ENCODE results near the gene AGXT.
A peak's percentile ranks its signal among the peaks of the same experiment; 100 is the strongest.
"Not testable (repeated sequence)": the region's sequence is repeated elsewhere in the genome, so short reads cannot be mapped to it uniquely, and the experiment has no call there.

The AGXT gene

GRCh38 chr2:240832205-240832727 lies 36.4 kb upstream of the AGXT start:
- Histone ChIP-seq H3K4me3 (ENCODE audit: extremely low read depth, insufficient read depth, low read length, poor library complexity, severe bottlenecking) (peak overlapping the region; percentile 3), H3K4me1 (ENCODE audit: control insufficient read depth, insufficient read depth, low read length, poor library complexity, severe bottlenecking) (no peaks in the 10 kb centered on the region), H3K27ac (ENCODE audit: low read depth, low read length, severe bottlenecking) (no peak overlapping the region), H3K36me3 (ENCODE audit: control insufficient read depth, insufficient read depth, low read length) (no peaks in the 10 kb centered on the region), H3K9me3 (ENCODE audit: control insufficient read depth, low read length) (no peaks in the 10 kb centered on the region)
- WGBS, 2 experiments (ENCODE audit: insufficient coverage in 2 of 2): 3 to 6% methylated on average over 43 to 44 of the region's 54 CpGs

GRCh38 chr2:240832921-240833494 lies 35.6 kb upstream of the AGXT start:
- no peak overlapping the region for H3K27ac ChIP-seq (ENCODE audit: low read depth, low read length, severe bottlenecking)
- no peak overlapping the region for H3K4me3 ChIP-seq (ENCODE audit: extremely low read depth, insufficient read depth, low read length, poor library complexity, severe bottlenecking)
- no peaks in the 10 kb centered on the region for H3K9me3 ChIP-seq (ENCODE audit: control insufficient read depth, low read length)
- no peaks in the 10 kb centered on the region for H3K4me1 ChIP-seq (ENCODE audit: control insufficient read depth, insufficient read depth, low read length, poor library complexity, severe bottlenecking)
- WGBS, 2 experiments (ENCODE audit: insufficient coverage in 2 of 2): 84% methylated on average over 9 of the region's 13 CpGs
- H3K36me3 ChIP-seq (ENCODE audit: control insufficient read depth, insufficient read depth, low read length): no peaks in the 10 kb centered on the region

GRCh38 chr2:240833724-240834285 lies 34.8 kb upstream of the AGXT start:
- H3K9me3 ChIP-seq (ENCODE audit: control insufficient read depth, low read length): no peaks in the 10 kb centered on the region
- H3K27ac ChIP-seq (ENCODE audit: low read depth, low read length, severe bottlenecking): no peak overlapping the region
- WGBS, 2 experiments (ENCODE audit: insufficient coverage in 2 of 2): 87 to 88% methylated on average over 3 to 4 of the region's 8 CpGs
- no peaks in the 10 kb centered on the region for H3K4me1 ChIP-seq (ENCODE audit: control insufficient read depth, insufficient read depth, low read length, poor library complexity, severe bottlenecking)
- H3K4me3 ChIP-seq (ENCODE audit: extremely low read depth, insufficient read depth, low read length, poor library complexity, severe bottlenecking): no peak overlapping the region
- no peaks in the 10 kb centered on the region for H3K36me3 ChIP-seq (ENCODE audit: control insufficient read depth, insufficient read depth, low read length)

- Histone ChIP-seq H3K36me3 (ENCODE audit: control insufficient read depth, insufficient read depth, low read length) (no peaks in the 10 kb centered on the region), H3K27ac (ENCODE audit: low read depth, low read length, severe bottlenecking) (no peak overlapping the region), H3K9me3 (ENCODE audit: control insufficient read depth, low read length) (no peaks in the 10 kb centered on the region), H3K4me3 (ENCODE audit: extremely low read depth, insufficient read depth, low read length, poor library complexity, severe bottlenecking) (no peak overlapping the region), H3K4me1 (ENCODE audit: control insufficient read depth, insufficient read depth, low read length, poor library complexity, severe bottlenecking) (no peaks in the 10 kb centered on the region)
- 76 to 81% methylated on average over 5 to 6 of the region's 6 CpGs for WGBS, 2 experiments (ENCODE audit: insufficient coverage in 2 of 2)
Observed at GRCh38 chr2:240834377-240834975, 34.1 kb upstream of the AGXT start.

- 81 to 88% methylated on average over 5 of the region's 9 CpGs for WGBS, 2 experiments (ENCODE audit: insufficient coverage in 2 of 2)
- no peaks in the 10 kb centered on the region for H3K9me3 ChIP-seq (ENCODE audit: control insufficient read depth, low read length)
- no peaks in the 10 kb centered on the region for H3K36me3 ChIP-seq (ENCODE audit: control insufficient read depth, insufficient read depth, low read length)
- H3K4me1 ChIP-seq (ENCODE audit: control insufficient read depth, insufficient read depth, low read length, poor library complexity, severe bottlenecking): no peaks in the 10 kb centered on the region
- no peak overlapping the region for H3K27ac ChIP-seq (ENCODE audit: low read depth, low read length, severe bottlenecking)
- H3K4me3 ChIP-seq (ENCODE audit: extremely low read depth, insufficient read depth, low read length, poor library complexity, severe bottlenecking): no peak overlapping the region
Observed at GRCh38 chr2:240835528-240835927, 33.1 kb upstream of the AGXT start.

GRCh38 chr2:240836781-240837467 lies 31.7 kb upstream of the AGXT start:
- no peak overlapping the region for H3K27ac ChIP-seq (ENCODE audit: low read depth, low read length, severe bottlenecking)
- no peaks in the 10 kb centered on the region for H3K9me3 ChIP-seq (ENCODE audit: control insufficient read depth, low read length)
- WGBS, 2 experiments (ENCODE audit: insufficient coverage in 2 of 2): 91 to 92% methylated on average over 11 to 17 of the region's 17 CpGs
- H3K4me1 ChIP-seq (ENCODE audit: control insufficient read depth, insufficient read depth, low read length, poor library complexity, severe bottlenecking): no peaks in the 10 kb centered on the region
- no peak overlapping the region for H3K4me3 ChIP-seq (ENCODE audit: extremely low read depth, insufficient read depth, low read length, poor library complexity, severe bottlenecking)
- no peaks in the 10 kb centered on the region for H3K36me3 ChIP-seq (ENCODE audit: control insufficient read depth, insufficient read depth, low read length)

GRCh38 chr2:240837621-240838020 lies 31.0 kb upstream of the AGXT start:
- no peaks in the 10 kb centered on the region for H3K4me1 ChIP-seq (ENCODE audit: control insufficient read depth, insufficient read depth, low read length, poor library complexity, severe bottlenecking)
- 61 to 74% methylated on average over 2 to 4 of the region's 4 CpGs for WGBS, 2 experiments (ENCODE audit: insufficient coverage in 2 of 2)
- no peak overlapping the region for H3K4me3 ChIP-seq (ENCODE audit: extremely low read depth, insufficient read depth, low read length, poor library complexity, severe bottlenecking)
- no peak overlapping the region for H3K27ac ChIP-seq (ENCODE audit: low read depth, low read length, severe bottlenecking)
- no peaks in the 10 kb centered on the region for H3K36me3 ChIP-seq (ENCODE audit: control insufficient read depth, insufficient read depth, low read length)
- H3K9me3 ChIP-seq (ENCODE audit: control insufficient read depth, low read length): no peaks in the 10 kb centered on the region

GRCh38 chr2:240839152-240840143 lies 29.2 kb upstream of the AGXT start:
- H3K4me3 ChIP-seq (ENCODE audit: extremely low read depth, insufficient read depth, low read length, poor library complexity, severe bottlenecking): no peak overlapping the region
- no peak overlapping the region for H3K27ac ChIP-seq (ENCODE audit: low read depth, low read length, severe bottlenecking)
- no peaks in the 10 kb centered on the region for H3K36me3 ChIP-seq (ENCODE audit: control insufficient read depth, insufficient read depth, low read length)
- H3K4me1 ChIP-seq (ENCODE audit: control insufficient read depth, insufficient read depth, low read length, poor library complexity, severe bottlenecking): no peaks in the 10 kb centered on the region
- 82 to 87% methylated on average over 15 to 22 of the region's 28 CpGs for WGBS, 2 experiments (ENCODE audit: insufficient coverage in 2 of 2)
- H3K9me3 ChIP-seq (ENCODE audit: control insufficient read depth, low read length): no peaks in the 10 kb centered on the region

- H3K4me3 ChIP-seq (ENCODE audit: extremely low read depth, insufficient read depth, low read length, poor library complexity, severe bottlenecking): no peak overlapping the region
- H3K9me3 ChIP-seq (ENCODE audit: control insufficient read depth, low read length): no peaks in the 10 kb centered on the region
- no peaks in the 10 kb centered on the region for H3K4me1 ChIP-seq (ENCODE audit: control insufficient read depth, insufficient read depth, low read length, poor library complexity, severe bottlenecking)
- H3K36me3 ChIP-seq (ENCODE audit: control insufficient read depth, insufficient read depth, low read length): no peaks in the 10 kb centered on the region
- 53 to 61% methylated on average over 9 of the region's 9 CpGs for WGBS, 2 experiments (ENCODE audit: insufficient coverage in 2 of 2)
- H3K27ac ChIP-seq (ENCODE audit: low read depth, low read length, severe bottlenecking): no peak overlapping the region
Observed at GRCh38 chr2:240840435-240841060, 28.1 kb upstream of the AGXT start.

- H3K4me3 ChIP-seq (ENCODE audit: extremely low read depth, insufficient read depth, low read length, poor library complexity, severe bottlenecking); H3K36me3 ChIP-seq (ENCODE audit: control insufficient read depth, insufficient read depth, low read length); H3K4me1 ChIP-seq (ENCODE audit: control insufficient read depth, insufficient read depth, low read length, poor library complexity, severe bottlenecking); H3K27ac ChIP-seq (ENCODE audit: low read depth, low read length, severe bottlenecking); H3K9me3 ChIP-seq (ENCODE audit: control insufficient read depth, low read length): not testable (repeated sequence)
- WGBS, 2 experiments (ENCODE audit: insufficient coverage in 2 of 2): no CpG with 5 or more reads among the region's 2 CpGs
Observed at GRCh38 chr2:240846309-240846708, 22.3 kb upstream of the AGXT start.

Data from mesodermal cell (in vitro differentiated cells).